Ovary (tissue), 9 donors: Measurements from ENCODE around the gene UBE2G2. TPM values are rescaled to one million over a fixed set of nuclear protein-coding genes. Genes with fewer than 3 reads are reported as not detected.

Experiments used
- DNase-seq, 5 donors: peaks; one replicate each; pipeline ENCODE4 v3.0.0-alpha.2; 2019 to 2020
- H3K27ac ChIP-seq, 2 donors: fragments of 200-600 bp; one replicate each; pipeline versions ENCODE4 v1.5.1 to v1.8.0; 2019 to 2022
- H3K27me3 ChIP-seq: fragments of 200-600 bp; one replicate; pipeline ENCODE4 v1.8.0; 2022
- H3K36me3 ChIP-seq: fragments of 200-600 bp; sonication (generic); one replicate; pipeline ENCODE4 v1.5.1; 2019
- H3K4me1 ChIP-seq: one replicate; pipeline ENCODE4 v1.8.1; 2013; ENCODE audit warnings: mild to moderate bottlenecking, moderate library complexity; ENCODE audit not compliant: insufficient read depth
- H3K4me3 ChIP-seq: fragments of 200-600 bp; sonication (generic); one replicate; pipeline ENCODE4 v1.5.1; 2017
- H3K9me3 ChIP-seq, 2 donors: fragments of 200-600 bp in 1 of 2; sonication (generic) in 1 of 2; one replicate each; pipeline versions ENCODE4 v1.5.1 to v1.8.1; 2013 to 2019; ENCODE audit warnings: mild to moderate bottlenecking in 1 of 2, moderate library complexity in 1 of 2
- EP300 ChIP-seq: sonication (generic); formaldehyde crosslinking; IDR thresholded peaks from one replicate; pipeline ENCODE4 v1.6.1; 2017; ENCODE audit warnings: antibody characterized with exemption
- POLR2A ChIP-seq: fragments of 450-650 bp; IDR thresholded peaks from one replicate; pipeline ENCODE4 v1.6.1; 2017; ENCODE audit warnings: antibody characterized with exemption, mild to moderate bottlenecking, moderate library complexity
- WGBS, 3 donors: extraction: QIAGEN DNeasy Blood & Tissue Kit in 1 of 3; methylation state at CpG; one replicate each; pipeline versions ENCODE4 v1.1.5 to v1.1.7; 2013 to 2017; 5-methylcytosine and 5-hydroxymethylcytosine counted together
- intact Hi-C, 4 donors: fragments of 100-400 bp; cut with DNase I; formaldehyde crosslinking; loops; one replicate each; pipeline versions ENCODE4 v1.11.0 to v1.15.1; 2022 to 2023
- polyA plus RNA-seq, 2 donors: library from polyadenylated mRNA; stranded (reverse); fragments of 200-250 nt in 1 of 2; fragments of 350-450 nt in 1 of 2; fragmentation: Illumina TruSeq in 1 of 2; extraction: RNeasy Lipid Tissue Mini Kit (QIAGEN cat#74804) in 1 of 2; gene quantifications; one replicate each; pipeline ENCODE4 v1.2.3, GENCODE V29; 2013 to 2014
- total RNA-seq, 7 donors: library from RNA; depleted of rRNA in 2 of 7; stranded (reverse); fragments of >200 nt in 2 of 7; fragmentation: NEBNext Ultra II Directional in 3 of 7; extraction: Animal tissue kit (Norgen Biotek cat#: 25700) in 3 of 7; gene quantifications; one replicate each; pipeline versions ENCODE4 v1.1.0 to v1.2.4, GENCODE V29; 2016 to 2023
- TF ChIP-seq, protein P1 (sequence below), 3 donors: fragments of 450-650 bp in 2 of 3; fragments of 200-600 bp in 1 of 3; IDR thresholded peaks; one replicate each; pipeline versions ENCODE4 v1.5.1 to v1.8.0; 2016 to 2022; ENCODE audit warnings: antibody characterized with exemption in 3 of 3, mild to moderate bottlenecking in 1 of 3
- donor health status: DM: no; HTN: no; CAD: no; lungs with moderate emphysema.
- donor health status: DM: no; HTN: no; CAD: no.
- donor health status: Bipolar disorder and iron deficiency.
- donor health status: DM: yes; HTN: yes; CAD: no.
- donor health status: DM: no; HTN: no; CAD: no.
- donor health status: DM: yes; HTN: yes; CAD: no.

UBE2G2 gene
- total and polyA plus RNA-seq, 9 donors = 31.3 to 84.9 (median 66.9) TPM

DNA sequence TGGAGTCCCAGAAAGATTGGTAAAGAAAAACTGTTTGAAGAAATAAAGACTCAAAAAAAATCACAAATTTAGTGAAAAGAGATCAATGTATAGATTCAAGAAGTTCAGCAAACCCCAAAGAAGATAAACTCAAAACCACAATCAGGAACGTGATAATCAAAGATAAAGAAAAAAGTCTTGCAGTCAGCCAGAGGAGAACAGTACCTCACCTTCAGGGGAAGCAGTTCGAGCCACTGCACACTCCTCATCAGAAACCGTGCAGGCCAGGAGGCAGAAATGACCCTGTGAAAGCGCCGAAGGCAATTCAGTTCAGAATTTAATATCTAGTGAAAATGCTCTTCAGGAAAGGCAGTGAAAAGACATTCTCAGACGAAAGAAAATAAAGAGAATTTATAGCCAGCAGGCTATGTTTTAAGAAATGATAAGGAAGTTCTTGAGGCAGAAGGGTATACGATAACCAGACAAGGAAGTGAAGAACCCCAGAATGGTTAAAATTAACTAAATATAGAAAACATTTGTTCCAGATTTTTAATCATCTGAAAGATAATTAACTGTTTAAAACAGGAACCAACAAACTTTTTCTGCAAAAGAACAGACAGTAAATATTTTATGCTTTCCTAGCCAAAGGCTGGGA, 29.7 kb upstream of the UBE2G2 start:
- 18 to 27% (median 21%) methylated on average over 7 of the region's 7 CpGs for WGBS, 3 donors
- no peak overlapping the region for H3K4me3 ChIP-seq
- H3K27ac ChIP-seq = no peak overlapping the region
- no peaks in the 10 kb centered on the region for H3K9me3 ChIP-seq
- H3K36me3 ChIP-seq = no peaks in the 10 kb centered on the region
- TF ChIP-seq, protein P1, sequence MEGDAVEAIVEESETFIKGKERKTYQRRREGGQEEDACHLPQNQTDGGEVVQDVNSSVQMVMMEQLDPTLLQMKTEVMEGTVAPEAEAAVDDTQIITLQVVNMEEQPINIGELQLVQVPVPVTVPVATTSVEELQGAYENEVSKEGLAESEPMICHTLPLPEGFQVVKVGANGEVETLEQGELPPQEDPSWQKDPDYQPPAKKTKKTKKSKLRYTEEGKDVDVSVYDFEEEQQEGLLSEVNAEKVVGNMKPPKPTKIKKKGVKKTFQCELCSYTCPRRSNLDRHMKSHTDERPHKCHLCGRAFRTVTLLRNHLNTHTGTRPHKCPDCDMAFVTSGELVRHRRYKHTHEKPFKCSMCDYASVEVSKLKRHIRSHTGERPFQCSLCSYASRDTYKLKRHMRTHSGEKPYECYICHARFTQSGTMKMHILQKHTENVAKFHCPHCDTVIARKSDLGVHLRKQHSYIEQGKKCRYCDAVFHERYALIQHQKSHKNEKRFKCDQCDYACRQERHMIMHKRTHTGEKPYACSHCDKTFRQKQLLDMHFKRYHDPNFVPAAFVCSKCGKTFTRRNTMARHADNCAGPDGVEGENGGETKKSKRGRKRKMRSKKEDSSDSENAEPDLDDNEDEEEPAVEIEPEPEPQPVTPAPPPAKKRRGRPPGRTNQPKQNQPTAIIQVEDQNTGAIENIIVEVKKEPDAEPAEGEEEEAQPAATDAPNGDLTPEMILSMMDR (IDR thresholded peaks at IDR 0.05) = no peak
- TF ChIP-seq POLR2A = no peak
- no peak for TF ChIP-seq EP300
- no peaks in the 10 kb centered on the region for H3K27me3 ChIP-seq
- intact Hi-C loops = no loop called here
- no peaks in the 10 kb centered on the region for H3K4me1 ChIP-seq
- DNase-seq = no peak

DNA sequence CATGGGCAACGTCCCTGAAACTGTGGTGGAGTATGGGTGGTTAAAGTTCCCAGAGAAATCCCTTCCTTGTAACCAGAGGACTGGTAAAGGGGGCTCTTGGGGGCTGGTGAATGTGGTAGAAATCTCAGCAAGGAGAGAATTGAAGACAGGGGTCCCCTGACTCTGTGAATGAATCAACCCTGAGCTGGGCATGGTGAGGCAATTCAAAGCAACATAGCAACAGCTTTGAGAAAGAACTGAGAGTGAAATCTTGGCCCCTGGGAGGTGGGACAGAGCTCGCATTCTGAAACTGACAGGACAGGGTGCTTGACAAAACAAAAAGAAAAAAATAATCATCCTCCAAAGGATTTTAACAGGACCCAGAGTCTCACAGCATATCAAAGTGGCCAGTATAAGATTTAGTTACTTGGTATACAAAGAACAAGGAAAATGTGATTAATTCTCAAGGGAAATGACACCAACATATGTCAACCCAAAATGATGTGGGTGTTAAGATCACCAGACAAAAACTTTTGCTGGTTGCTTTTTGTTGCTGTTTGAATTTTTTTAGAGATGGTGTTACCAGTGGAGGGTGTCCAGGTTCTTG, 28.0 kb upstream of the UBE2G2 start:
- DNase-seq = no peak
- no peak overlapping the region for H3K27ac ChIP-seq
- TF ChIP-seq, protein P1 (IDR thresholded peaks at IDR 0.05) = no peak
- TF ChIP-seq EP300 (no peak), POLR2A (no peak)
- H3K4me3 ChIP-seq = no peak overlapping the region
- no peaks in the 10 kb centered on the region for H3K4me1 ChIP-seq
- H3K36me3 ChIP-seq = no peaks in the 10 kb centered on the region
- 62 to 76% (median 65%) methylated on average over 2 of the region's 2 CpGs for WGBS, 3 donors
- H3K9me3 ChIP-seq = no peaks in the 10 kb centered on the region
- intact Hi-C loops = no loop called here
- no peaks in the 10 kb centered on the region for H3K27me3 ChIP-seq

DNA sequence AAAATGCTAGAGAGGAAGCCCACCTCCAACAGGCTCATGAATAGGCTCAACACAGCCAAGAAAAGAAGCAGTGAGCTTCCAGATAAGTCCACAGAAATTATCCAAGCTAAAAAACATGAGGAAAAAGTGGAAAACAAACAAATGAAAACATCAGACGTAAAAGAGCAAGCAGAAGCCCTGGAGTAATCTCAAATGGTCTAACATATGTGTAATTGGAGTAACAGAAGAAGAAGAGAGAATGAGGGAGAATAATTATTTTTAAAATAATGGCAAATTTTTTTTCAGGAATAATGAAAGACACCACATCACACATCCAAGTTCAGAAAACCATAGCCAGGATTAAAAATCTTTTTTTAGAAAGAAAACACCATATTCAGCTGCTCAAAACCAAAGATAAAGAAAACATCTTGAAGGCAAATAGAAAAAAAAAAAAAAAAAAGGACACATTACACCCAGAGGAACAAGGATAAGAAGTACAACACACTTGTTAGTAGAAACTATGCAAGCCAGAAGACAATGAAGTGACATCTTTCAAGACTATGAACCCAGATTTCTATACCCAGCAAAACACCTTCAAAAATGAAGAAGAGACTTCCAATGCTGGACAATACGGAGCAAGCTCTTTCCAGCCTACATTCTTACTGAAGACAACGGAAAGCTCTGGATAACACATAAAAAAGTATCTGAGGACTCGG, 26.9 kb upstream of the UBE2G2 start:
- Histone ChIP-seq H3K9me3 (no peaks in the 10 kb centered on the region), H3K27ac (no peak overlapping the region), H3K4me3 (no peak overlapping the region), H3K4me1 (no peaks in the 10 kb centered on the region), H3K27me3 (no peaks in the 10 kb centered on the region), H3K36me3 (no peaks in the 10 kb centered on the region)
- 84 to 85% (median 84%) methylated on average over 4 of the region's 4 CpGs for WGBS, 3 donors
- TF ChIP-seq POLR2A = no peak
- TF ChIP-seq, protein P1 (IDR thresholded peaks at IDR 0.05) = no peak
- no peak for TF ChIP-seq EP300
- DNase-seq = no peak
- intact Hi-C loops = no loop called here

DNA sequence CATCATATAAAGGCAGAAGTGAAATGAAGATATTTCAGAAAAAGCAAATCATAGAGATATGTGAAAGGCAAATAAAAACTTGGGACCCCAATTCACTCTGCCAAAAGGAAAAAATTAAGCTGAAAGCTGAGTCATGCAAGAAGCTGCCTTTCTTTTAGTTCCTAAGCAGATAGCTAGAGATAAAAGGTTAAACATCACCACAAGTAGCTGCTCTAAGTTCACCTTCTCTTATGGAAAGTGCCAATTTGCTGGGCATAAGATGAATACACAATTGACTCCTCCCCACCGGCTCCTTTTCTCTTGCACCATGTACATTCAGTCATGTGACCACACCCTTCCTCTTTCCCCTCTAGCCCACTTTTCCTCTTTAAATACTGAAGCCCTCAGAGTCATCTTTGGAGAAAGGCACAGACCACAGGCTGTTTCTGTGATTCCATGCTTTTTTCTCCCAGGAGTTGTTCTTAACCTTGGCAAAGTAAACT, 21.6 kb upstream of the UBE2G2 start:
- DNase-seq = no peak
- Histone ChIP-seq H3K4me1 (peaks cover 6% of the 10 kb centered on the region), H3K36me3 (no peaks in the 10 kb centered on the region), H3K27me3 (no peaks in the 10 kb centered on the region), H3K4me3 (no peak overlapping the region), H3K27ac (no peak overlapping the region), H3K9me3 (no peaks in the 10 kb centered on the region)
- 92 to 96% (median 94%) methylated on average over 1 of the region's 1 CpG for WGBS, 3 donors
- intact Hi-C loops = no loop called here
- TF ChIP-seq POLR2A = no peak
- TF ChIP-seq, protein P1 (IDR thresholded peaks at IDR 0.05) = no peak
- TF ChIP-seq EP300 = no peak
